Measurements from ENCODE around the gene SH3RF3. TPM values are rescaled to one million over a fixed set of nuclear protein-coding genes. Genes with fewer than 3 reads are reported as not detected.
A peak's percentile ranks its signal among the peaks of the same experiment; 100 is the strongest.

The SH3RF3 gene
- total and polyA plus RNA-seq, 4 experiments from 2014 or later: 0.26 to 2.2 (median 2.1) TPM; not detected in 1

DNA sequence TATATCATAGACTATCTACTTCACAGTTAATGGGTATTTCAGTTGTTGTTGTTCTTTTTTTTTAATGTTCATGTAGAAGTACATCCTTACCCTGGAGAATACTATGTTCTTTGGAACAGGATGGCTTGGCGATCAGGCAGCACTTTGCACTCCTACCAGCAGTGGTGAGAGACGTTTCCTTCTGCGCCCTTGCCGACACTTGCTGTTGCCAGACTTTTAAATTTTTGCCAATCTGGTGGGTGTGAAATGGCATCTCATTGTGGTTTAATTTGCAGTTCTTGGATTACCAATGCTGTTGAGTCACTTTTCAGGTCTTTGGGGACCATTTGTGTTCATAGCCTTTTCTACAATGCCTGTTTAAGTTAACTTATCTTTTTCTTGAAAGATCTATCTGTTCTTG is 197.3 kb downstream of the SH3RF3 start:
- intact Hi-C loops (cut with micrococcal nuclease): no loop called here
- no peaks in the 10 kb centered on the region for H3K4me1 Mint-ChIP-seq
- peaks cover 3 to 5% of the 10 kb centered on the region in 2 donors for H3K27me3 Mint-ChIP-seq
- POLR2A ChIA-PET (ENCODE audit: partially characterized antibody): no interaction called here
- CTCF ChIA-PET (ENCODE audit: partially characterized antibody): no interaction called here
- no peak for DNase-seq
- no peak overlapping the region for H3K4me3 Mint-ChIP-seq
- no peaks in the 10 kb centered on the region for H3K9me3 Mint-ChIP-seq
- no peaks in the 10 kb centered on the region for H3K4me1 ChIP-seq (ENCODE audit: insufficient read depth, low read length)
- no peaks in the 10 kb centered on the region for H3K36me3 ChIP-seq (ENCODE audit: insufficient read depth, low read length)
- H3K27ac Mint-ChIP-seq: no peak overlapping the region
- no peaks in the 10 kb centered on the region for H3K9me3 ChIP-seq (ENCODE audit: control insufficient read depth in 1 of 2, low read length in 2 of 2)
- H3K27ac ChIP-seq (ENCODE audit: low read depth, low read length): no peak overlapping the region
- no peaks in the 10 kb centered on the region for H3K27me3 ChIP-seq (ENCODE audit: insufficient read depth, low read length)
- no peak overlapping the region for H3K4me3 ChIP-seq (ENCODE audit: low read length in 2 of 2)
- H3K36me3 Mint-ChIP-seq: no peaks in the 10 kb centered on the region

DNA sequence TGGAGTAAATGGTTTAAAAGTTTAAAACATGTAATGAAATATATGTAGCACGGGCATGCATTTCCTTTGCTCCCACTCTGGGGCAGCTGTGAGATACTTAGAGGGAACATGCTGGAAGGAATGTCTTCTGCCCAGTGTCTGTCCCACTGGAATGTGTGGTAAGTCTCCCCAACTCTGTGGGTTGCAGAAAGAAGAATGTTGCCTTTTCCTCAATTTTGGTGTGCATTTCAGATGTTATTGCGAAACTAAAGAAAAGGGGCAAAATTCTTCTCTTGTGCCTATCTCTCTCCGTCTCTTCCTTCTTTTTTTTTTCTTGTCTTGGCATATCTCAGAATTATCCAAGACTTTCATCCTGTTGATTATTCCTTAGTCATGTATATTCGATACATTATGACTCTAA is 201.1 kb downstream of the SH3RF3 start:
- H3K9me3 Mint-ChIP-seq: no peaks in the 10 kb centered on the region
- Histone ChIP-seq H3K36me3 (ENCODE audit: insufficient read depth, low read length) (no peaks in the 10 kb centered on the region), H3K4me1 (ENCODE audit: insufficient read depth, low read length) (peaks cover 17% of the 10 kb centered on the region), H3K27ac (ENCODE audit: low read depth, low read length) (no peak overlapping the region), H3K27me3 (ENCODE audit: insufficient read depth, low read length) (no peaks in the 10 kb centered on the region), H3K9me3 (ENCODE audit: control insufficient read depth in 1 of 2, low read length in 2 of 2) (no peaks in the 10 kb centered on the region), H3K4me3 (ENCODE audit: low read length in 2 of 2) (no peak overlapping the region)
- CTCF ChIA-PET (ENCODE audit: partially characterized antibody): no interaction called here
- peaks cover 6 to 18% (median 10%) of the 10 kb centered on the region in 4 donors for H3K4me1 Mint-ChIP-seq
- intact Hi-C loops (cut with micrococcal nuclease): no loop called here
- POLR2A ChIA-PET (ENCODE audit: partially characterized antibody): no interaction called here
- no peak for DNase-seq
- H3K36me3 Mint-ChIP-seq: no peaks in the 10 kb centered on the region
- H3K27me3 Mint-ChIP-seq: peaks cover 3 to 5% of the 10 kb centered on the region in 2 donors
- H3K27ac Mint-ChIP-seq: no peak overlapping the region
- no peak overlapping the region for H3K4me3 Mint-ChIP-seq

DNA sequence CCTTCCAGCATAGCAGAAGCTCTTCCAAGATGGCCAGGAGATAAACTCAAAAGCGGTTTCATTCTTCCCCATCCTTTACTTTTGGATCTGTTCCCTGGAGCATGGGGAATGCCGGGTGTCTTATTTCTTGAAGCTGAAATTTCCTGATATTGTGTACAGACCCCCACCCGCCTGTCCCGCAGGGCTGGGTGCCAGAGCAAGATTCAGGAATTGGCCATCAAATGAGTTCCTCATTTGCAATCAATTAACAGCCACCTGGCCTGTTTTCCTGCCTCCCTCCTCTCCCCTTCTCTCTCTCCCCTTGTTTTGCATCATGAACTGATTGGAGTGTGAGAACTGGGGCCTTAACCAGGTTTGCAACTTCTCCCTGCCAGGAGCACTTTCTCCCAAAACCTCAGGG is 202.1 kb downstream of the SH3RF3 start:
- intact Hi-C loops (cut with micrococcal nuclease): no loop called here
- Histone ChIP-seq H3K27me3 (ENCODE audit: insufficient read depth, low read length) (no peaks in the 10 kb centered on the region), H3K27ac (ENCODE audit: low read depth, low read length) (no peak overlapping the region), H3K9me3 (ENCODE audit: control insufficient read depth in 1 of 2, low read length in 2 of 2) (no peaks in the 10 kb centered on the region), H3K4me3 (ENCODE audit: low read length in 2 of 2) (no peak overlapping the region), H3K4me1 (ENCODE audit: insufficient read depth, low read length) (peaks cover 27% of the 10 kb centered on the region), H3K36me3 (ENCODE audit: insufficient read depth, low read length) (no peaks in the 10 kb centered on the region)
- CTCF ChIA-PET (ENCODE audit: partially characterized antibody): interaction anchor here (1.1 kb wide), 1 partner anchor 238 kb away, joined by 3 read pairs; no protein-coding TSS in a partner anchor
- Mint-ChIP-seq H3K36me3 (no peaks in the 10 kb centered on the region), H3K9me3 (no peaks in the 10 kb centered on the region), H3K27ac (no peak overlapping the region), H3K4me3 (no peak overlapping the region), H3K27me3 (peaks cover 3 to 8% of the 10 kb centered on the region in 2 donors), H3K4me1 (peaks cover 12 to 26% (median 19%) of the 10 kb centered on the region in 4 donors)
- DNase-seq: no peak
- POLR2A ChIA-PET (ENCODE audit: partially characterized antibody): no interaction called here

DNA sequence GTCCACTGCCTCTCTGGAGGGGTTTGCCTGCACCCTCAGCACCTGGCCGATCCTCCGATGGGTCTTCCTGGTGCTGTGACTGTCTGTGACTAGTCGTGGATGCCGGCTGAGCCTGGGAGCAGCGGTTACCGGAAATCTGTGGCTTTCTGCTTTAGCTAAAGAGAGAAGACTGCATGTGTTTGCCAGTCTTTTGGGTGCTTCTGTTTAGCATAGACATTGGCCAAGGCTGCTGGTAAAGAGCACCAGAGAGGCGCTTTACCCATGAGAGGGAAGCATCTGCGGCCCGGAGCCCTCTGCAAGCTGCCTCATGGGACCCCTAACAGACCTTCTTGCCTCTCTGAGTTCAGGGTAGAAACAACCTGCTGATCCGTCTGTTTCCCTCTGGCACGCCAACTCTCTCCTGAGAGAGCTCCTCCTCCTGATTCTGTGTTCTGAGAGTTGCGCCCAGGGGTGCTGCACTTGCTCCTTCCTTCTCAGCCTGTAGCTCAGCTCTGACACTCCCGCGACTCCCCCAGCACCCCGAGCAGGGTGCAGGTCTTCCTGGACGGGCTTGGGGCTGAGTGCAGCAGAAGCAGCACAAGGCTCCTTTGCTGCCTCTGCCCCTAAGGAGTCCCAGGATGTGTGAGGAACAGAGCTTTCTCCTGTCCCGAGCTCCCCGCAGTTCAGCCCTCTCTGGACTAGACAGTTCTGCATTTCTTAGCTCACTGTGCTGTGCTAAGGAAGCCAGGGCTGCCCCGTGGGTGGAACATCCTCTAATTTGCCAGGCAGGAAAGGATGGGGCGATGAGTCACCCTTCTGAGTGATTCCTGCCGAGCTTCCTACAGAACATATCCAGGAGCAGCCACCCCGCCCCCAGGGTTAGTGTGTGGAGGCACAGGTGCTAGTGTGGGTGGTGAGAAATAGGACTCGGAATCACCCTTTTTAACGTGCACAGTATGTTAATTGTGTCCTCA is 203.2 kb downstream of the SH3RF3 start:
- peak overlapping the region in 1 of 2 donors; percentile 22 for H3K4me3 ChIP-seq (ENCODE audit: low read length in 2 of 2)
- CTCF ChIA-PET (ENCODE audit: partially characterized antibody): interaction anchor here (0.7 to 2.0 kb wide), 4 partner anchors 9 to 239 kb away, joined by 3 to 6 read pairs (median 3); no protein-coding TSS in a partner anchor
- peaks cover 3 to 8% of the 10 kb centered on the region in 2 donors for H3K27me3 Mint-ChIP-seq
- H3K4me1 ChIP-seq (ENCODE audit: insufficient read depth, low read length): peaks cover 33% of the 10 kb centered on the region
- peak in 2 of 5 donors; percentile 16 for DNase-seq
- no peaks in the 10 kb centered on the region for H3K36me3 Mint-ChIP-seq
- no peaks in the 10 kb centered on the region for H3K36me3 ChIP-seq (ENCODE audit: insufficient read depth, low read length)
- intact Hi-C loops (cut with micrococcal nuclease): loop anchor here (2.0 kb wide), 1 partner anchor 17 kb away; no protein-coding TSS in a partner anchor
- H3K27me3 ChIP-seq (ENCODE audit: insufficient read depth, low read length): no peaks in the 10 kb centered on the region
- POLR2A ChIA-PET (ENCODE audit: partially characterized antibody): interaction anchor here (0.8 to 2.0 kb wide), 3 partner anchors 16 to 38 kb away, joined by 3 to 14 read pairs (median 4); no protein-coding TSS in a partner anchor
- no peaks in the 10 kb centered on the region for H3K9me3 ChIP-seq (ENCODE audit: control insufficient read depth in 1 of 2, low read length in 2 of 2)
- H3K27ac ChIP-seq (ENCODE audit: low read depth, low read length): no peak overlapping the region
- no peaks in the 10 kb centered on the region for H3K9me3 Mint-ChIP-seq
- H3K27ac Mint-ChIP-seq: peak overlapping the region in 3 of 7 donors; percentile 26 to 85 (median 67)
- peaks cover 12 to 31% (median 22%) of the 10 kb centered on the region in 4 donors for H3K4me1 Mint-ChIP-seq
- peak overlapping the region; percentile 72 to 90 (median 77) for H3K4me3 Mint-ChIP-seq

DNA sequence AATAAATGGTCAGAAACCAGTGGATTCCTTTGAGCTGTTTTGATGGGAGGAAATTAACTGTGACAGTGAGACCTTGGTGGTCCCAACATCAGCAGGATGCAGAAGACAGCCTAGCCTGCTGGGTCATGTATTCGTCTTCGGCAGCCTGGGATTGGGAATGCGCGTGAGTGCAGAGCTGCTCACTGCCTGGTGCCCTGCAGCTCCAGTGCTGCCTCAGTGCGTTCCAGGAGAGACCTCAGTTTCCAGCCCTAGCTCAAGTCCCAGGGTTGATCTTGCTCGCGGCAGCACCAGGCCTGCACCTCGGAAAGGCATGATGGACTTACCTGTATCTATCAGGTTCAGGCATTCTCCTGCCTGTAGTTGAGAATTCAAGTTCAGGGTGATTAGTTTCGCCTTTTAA is 203.9 kb downstream of the SH3RF3 start:
- Mint-ChIP-seq H3K9me3 (no peaks in the 10 kb centered on the region), H3K4me1 (peaks cover 12 to 31% (median 22%) of the 10 kb centered on the region in 4 donors), H3K4me3 (peak overlapping the region in 1 of 8 donors; percentile 1), H3K36me3 (no peaks in the 10 kb centered on the region), H3K27ac (no peak overlapping the region), H3K27me3 (peaks cover 3 to 8% of the 10 kb centered on the region in 2 donors)
- DNase-seq: no peak
- H3K4me3 ChIP-seq (ENCODE audit: low read length in 2 of 2): no peak overlapping the region
- H3K36me3 ChIP-seq (ENCODE audit: insufficient read depth, low read length): no peaks in the 10 kb centered on the region
- no peaks in the 10 kb centered on the region for H3K27me3 ChIP-seq (ENCODE audit: insufficient read depth, low read length)
- intact Hi-C loops (cut with micrococcal nuclease): loop anchor here (2.0 kb wide), 1 partner anchor 16 kb away; no protein-coding TSS in a partner anchor
- ChIA-PET CTCF (ENCODE audit: partially characterized antibody) (interaction anchor here (2.0 kb wide), 1 partner anchor 10 kb away, joined by 6 read pairs; no protein-coding TSS in a partner anchor), POLR2A (ENCODE audit: partially characterized antibody) (interaction anchor here (1.5 to 2.0 kb wide), 2 partner anchors 16 to 18 kb away, joined by 4 to 14 read pairs; no protein-coding TSS in a partner anchor)
- H3K4me1 ChIP-seq (ENCODE audit: insufficient read depth, low read length): peaks cover 33% of the 10 kb centered on the region
- no peaks in the 10 kb centered on the region for H3K9me3 ChIP-seq (ENCODE audit: control insufficient read depth in 1 of 2, low read length in 2 of 2)
- no peak overlapping the region for H3K27ac ChIP-seq (ENCODE audit: low read depth, low read length)

DNA sequence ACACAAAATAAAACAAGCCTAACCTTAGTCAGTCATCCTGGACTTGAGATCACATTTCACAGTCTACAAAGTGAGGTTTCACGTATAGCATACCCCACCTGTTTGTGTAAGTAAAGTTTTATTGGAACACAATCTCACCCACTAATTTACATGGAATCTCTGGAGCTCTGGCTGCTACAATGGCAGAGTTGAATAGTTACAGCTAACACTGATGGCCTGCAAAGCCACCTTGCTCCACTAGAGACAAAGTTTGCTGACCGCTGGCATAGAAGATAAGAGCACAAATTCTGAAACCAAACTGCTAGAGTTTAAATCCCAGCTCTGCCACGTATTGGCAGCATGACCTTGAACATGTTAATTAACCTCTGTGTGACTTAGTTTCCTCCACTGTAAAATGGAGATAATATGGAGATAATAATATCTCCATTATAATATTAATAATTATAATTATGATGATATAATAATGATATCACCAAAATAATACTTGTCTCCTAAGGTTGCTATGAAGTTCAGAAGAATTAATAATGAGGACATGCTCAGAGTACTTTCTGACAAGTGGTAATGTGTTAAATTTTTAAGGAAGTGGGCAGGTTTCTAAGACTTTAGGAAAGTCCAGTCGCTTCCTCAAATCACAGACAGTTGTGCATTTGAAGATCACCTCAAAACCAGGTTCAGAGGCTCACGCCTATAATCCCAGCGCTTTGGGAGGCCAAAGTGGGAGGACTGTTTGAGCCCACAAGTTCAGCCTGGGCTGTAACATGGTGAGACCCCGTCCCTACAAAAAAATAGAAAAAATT is 204.6 kb downstream of the SH3RF3 start:
- intact Hi-C loops (cut with micrococcal nuclease): loop anchor here (2.0 kb wide), 1 partner anchor 15 kb away; no protein-coding TSS in a partner anchor
- Histone ChIP-seq H3K27me3 (ENCODE audit: insufficient read depth, low read length) (no peaks in the 10 kb centered on the region), H3K4me3 (ENCODE audit: low read length in 2 of 2) (no peak overlapping the region), H3K9me3 (ENCODE audit: control insufficient read depth in 1 of 2, low read length in 2 of 2) (no peaks in the 10 kb centered on the region), H3K4me1 (ENCODE audit: insufficient read depth, low read length) (peaks cover 33% of the 10 kb centered on the region), H3K36me3 (ENCODE audit: insufficient read depth, low read length) (no peaks in the 10 kb centered on the region), H3K27ac (ENCODE audit: low read depth, low read length) (no peak overlapping the region)
- Mint-ChIP-seq H3K4me3 (no peak overlapping the region), H3K27ac (no peak overlapping the region), H3K27me3 (peaks cover 3 to 8% of the 10 kb centered on the region in 2 donors), H3K4me1 (peaks cover 12 to 31% (median 22%) of the 10 kb centered on the region in 4 donors), H3K9me3 (no peaks in the 10 kb centered on the region), H3K36me3 (no peaks in the 10 kb centered on the region)
- POLR2A ChIA-PET (ENCODE audit: partially characterized antibody): interaction anchor here (2.0 kb wide), 1 partner anchor 15 kb away, joined by 14 read pairs; no protein-coding TSS in a partner anchor
- DNase-seq: no peak
- CTCF ChIA-PET (ENCODE audit: partially characterized antibody): interaction anchor here (2.0 kb wide), 1 partner anchor 11 kb away, joined by 6 read pairs; no protein-coding TSS in a partner anchor
